ENCODE measurements around the gene FBXO42.

GRCh38 chr1:16226129-16226489 lies 126.2 kb downstream of the FBXO42 start:
- TF ChIP-seq EZH2 (IDR thresholded peaks at IDR 0.05; ENCODE audit: insufficient read depth, low read length) (no peak), CTCF (IDR thresholded peaks at IDR 0.05; ENCODE audit: insufficient read depth, low read depth, low read length) (no peak)

Data from astrocyte (in vitro differentiated cells and primary cell).